Tibial artery (tissue), 4 donors: ENCODE data around the gene CRYZ.

Experiments
- DNase-seq, 2 donors: peaks; one replicate each; pipeline ENCODE4 v3.0.0-alpha.2; 2019
- H3K27ac ChIP-seq, 2 donors: fragments of 200-600 bp; sonication (generic) in 1 of 2; 1 replicate in 1 of 2; 2 replicates in 1 of 2; pipeline ENCODE4 v1.5.1; 2018 to 2019; ENCODE audit warnings: mild to moderate bottlenecking in 1 of 2
- H3K27me3 ChIP-seq, 2 donors: fragments of 200-600 bp; sonication (generic) in 1 of 2; one replicate each; pipeline versions ENCODE4 v1.5.1 to v1.6.0; 2016 to 2019
- H3K36me3 ChIP-seq, 3 donors: fragments of 200-600 bp; sonication (generic) in 2 of 3; one replicate each; pipeline ENCODE4 v1.5.1; 2016 to 2019; ENCODE audit warnings: mild to moderate bottlenecking in 2 of 3
- H3K4me1 ChIP-seq, 4 donors: fragments of 200-600 bp; sonication (generic) in 2 of 4; 1 replicate in 3 of 4; 2 replicates in 1 of 4; pipeline ENCODE4 v1.5.1; 2016 to 2019
- H3K4me3 ChIP-seq, 2 donors: fragments of 200-600 bp; sonication (generic) in 1 of 2; 1 replicate in 1 of 2; 2 replicates in 1 of 2; pipeline ENCODE4 v1.5.1; 2018 to 2019; ENCODE audit warnings: mild to moderate bottlenecking in 2 of 2
- H3K9me3 ChIP-seq, 3 donors: fragments of 200-600 bp; sonication (generic) in 1 of 3; one replicate each; pipeline ENCODE4 v1.5.1; 2016 to 2019
- CTCF ChIP-seq, 2 experiments: fragments of 200-600 bp in 1 of 2; fragments of 450-650 bp in 1 of 2; IDR thresholded peaks; one replicate each; pipeline ENCODE4 v1.5.1; 2017 to 2019; ENCODE audit warnings: antibody characterized with exemption in 2 of 2, mild to moderate bottlenecking in 1 of 2, moderate library complexity in 1 of 2
- intact Hi-C: fragments of 100-400 bp; cut with DNase I; formaldehyde crosslinking; loops from one replicate; pipeline ENCODE4 v1.15.0; 2023; ENCODE audit warnings: low total_unique reads

The CRYZ gene

GRCh38 chr1:74686928-74687327 lies 45.9 kb downstream of the CRYZ start:
- Histone ChIP-seq H3K4me3 (no peak overlapping the region), H3K9me3 (no peaks in the 10 kb centered on the region), H3K27me3 (no peaks in the 10 kb centered on the region), H3K36me3 (no peaks in the 10 kb centered on the region), H3K27ac (no peak overlapping the region), H3K4me1 (no peaks in the 10 kb centered on the region)
- intact Hi-C loops, result no loop called here
- no peak for DNase-seq
- TF ChIP-seq CTCF (IDR thresholded peaks at IDR 0.05), result no peak

- Histone ChIP-seq H3K4me1 (no peaks in the 10 kb centered on the region), H3K9me3 (no peaks in the 10 kb centered on the region), H3K36me3 (no peaks in the 10 kb centered on the region), H3K27me3 (no peaks in the 10 kb centered on the region), H3K27ac (no peak overlapping the region), H3K4me3 (no peak overlapping the region)
- intact Hi-C loops, result no loop called here
- DNase-seq, result no peak
- TF ChIP-seq CTCF (IDR thresholded peaks at IDR 0.05), result no peak
Observed at GRCh38 chr1:74684301-74684700, 48.5 kb downstream of the CRYZ start.

- no peak for DNase-seq
Observed at GRCh38 chr1:74683656-74684055, 49.2 kb downstream of the CRYZ start.

GRCh38 chr1:74681851-74682250 lies 51.0 kb downstream of the CRYZ start:
- DNase-seq, result no peak
- no peaks in the 10 kb centered on the region for H3K27me3 ChIP-seq
- intact Hi-C loops, result no loop called here
- no peak for TF ChIP-seq CTCF (IDR thresholded peaks at IDR 0.05)
- H3K36me3 ChIP-seq, result no peaks in the 10 kb centered on the region
- no peak overlapping the region for H3K4me3 ChIP-seq
- no peaks in the 10 kb centered on the region for H3K9me3 ChIP-seq
- H3K4me1 ChIP-seq, result no peaks in the 10 kb centered on the region
- H3K27ac ChIP-seq, result no peak overlapping the region

More at GRCh38 chr1:74683656-74684055, 49.2 kb downstream of the CRYZ start:
- H3K9me3 ChIP-seq, result no peaks in the 10 kb centered on the region
- no peaks in the 10 kb centered on the region for H3K36me3 ChIP-seq
- no peak for TF ChIP-seq CTCF (IDR thresholded peaks at IDR 0.05)
- H3K27ac ChIP-seq, result no peak overlapping the region
- H3K27me3 ChIP-seq, result no peaks in the 10 kb centered on the region
- H3K4me3 ChIP-seq, result no peak overlapping the region
- no peaks in the 10 kb centered on the region for H3K4me1 ChIP-seq
- intact Hi-C loops, result no loop called here

- no peaks in the 10 kb centered on the region for H3K27me3 ChIP-seq
- DNase-seq, result no peak
Observed at GRCh38 chr1:74681449-74681848, 51.4 kb downstream of the CRYZ start.

More at GRCh38 chr1:74681449-74681848, 51.4 kb downstream of the CRYZ start:
- Histone ChIP-seq H3K27ac (no peak overlapping the region), H3K36me3 (no peaks in the 10 kb centered on the region), H3K4me3 (no peak overlapping the region), H3K9me3 (no peaks in the 10 kb centered on the region), H3K4me1 (no peaks in the 10 kb centered on the region)
- no peak for TF ChIP-seq CTCF (IDR thresholded peaks at IDR 0.05)
- intact Hi-C loops, result no loop called here
